ENCODE data around the gene GIMAP7. TPM values are rescaled to one million over a fixed set of nuclear protein-coding genes. Genes with fewer than 3 reads are reported as not detected.
"Not testable (repeated sequence)": the region's sequence is repeated elsewhere in the genome, so short reads cannot be mapped to it uniquely, and the experiment has no call there.

Gene GIMAP7
- total and polyA plus RNA-seq, 12 donors = 7.5 to 77.5 (median 19.8) TPM

DNA sequence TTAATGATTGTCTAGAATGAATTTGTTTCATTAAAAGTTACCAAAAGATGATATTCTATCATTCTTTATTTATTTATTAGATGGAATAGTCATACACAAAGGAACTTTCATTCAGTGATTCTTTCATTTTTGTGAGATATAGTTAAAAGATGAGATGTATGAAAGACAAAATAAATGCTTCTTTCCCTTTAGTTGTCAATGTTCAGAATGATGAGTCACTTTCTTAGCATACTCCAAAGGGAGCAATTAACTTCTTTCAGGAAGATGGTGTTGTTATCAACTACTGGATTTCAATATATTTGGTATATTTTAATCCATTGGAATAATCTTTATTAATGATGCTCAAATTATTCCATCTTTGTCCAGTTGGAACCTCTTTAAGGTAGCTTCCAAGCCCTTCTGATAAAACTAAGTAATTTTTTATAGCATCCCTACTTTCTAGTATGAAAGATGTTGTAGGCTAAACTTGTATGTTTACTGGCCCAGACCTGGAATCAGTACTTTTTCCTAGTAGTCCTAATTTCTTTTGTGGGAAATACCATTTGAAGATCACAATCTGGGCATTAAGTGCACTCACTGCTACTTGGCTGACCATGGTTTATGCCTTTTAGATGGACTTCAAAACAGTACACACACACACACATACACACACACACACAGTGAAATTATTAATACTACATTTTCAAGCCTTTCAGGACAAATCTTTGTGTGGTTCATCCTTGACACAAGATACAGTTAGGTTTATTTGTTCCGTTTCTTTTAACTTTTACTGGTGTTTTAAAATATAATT, 2.5 kb downstream of the GIMAP7 start:
- peaks cover 0 to 27% (median 6%) of the 10 kb centered on the region in 9 donors for H3K4me1 ChIP-seq
- TF ChIP-seq, protein P1, sequence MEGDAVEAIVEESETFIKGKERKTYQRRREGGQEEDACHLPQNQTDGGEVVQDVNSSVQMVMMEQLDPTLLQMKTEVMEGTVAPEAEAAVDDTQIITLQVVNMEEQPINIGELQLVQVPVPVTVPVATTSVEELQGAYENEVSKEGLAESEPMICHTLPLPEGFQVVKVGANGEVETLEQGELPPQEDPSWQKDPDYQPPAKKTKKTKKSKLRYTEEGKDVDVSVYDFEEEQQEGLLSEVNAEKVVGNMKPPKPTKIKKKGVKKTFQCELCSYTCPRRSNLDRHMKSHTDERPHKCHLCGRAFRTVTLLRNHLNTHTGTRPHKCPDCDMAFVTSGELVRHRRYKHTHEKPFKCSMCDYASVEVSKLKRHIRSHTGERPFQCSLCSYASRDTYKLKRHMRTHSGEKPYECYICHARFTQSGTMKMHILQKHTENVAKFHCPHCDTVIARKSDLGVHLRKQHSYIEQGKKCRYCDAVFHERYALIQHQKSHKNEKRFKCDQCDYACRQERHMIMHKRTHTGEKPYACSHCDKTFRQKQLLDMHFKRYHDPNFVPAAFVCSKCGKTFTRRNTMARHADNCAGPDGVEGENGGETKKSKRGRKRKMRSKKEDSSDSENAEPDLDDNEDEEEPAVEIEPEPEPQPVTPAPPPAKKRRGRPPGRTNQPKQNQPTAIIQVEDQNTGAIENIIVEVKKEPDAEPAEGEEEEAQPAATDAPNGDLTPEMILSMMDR (IDR thresholded peaks at IDR 0.05) = no peak
- intact Hi-C loops (cut with DNase I) = loop anchor here in 5 of 10 donors (2.0 to 10.0 kb wide), 10 partner anchors 35 to 238 kb away; partner anchors contain the start of genes GIMAP8 (in 5 of the 5), GIMAP4 (in 2 of the 5), GIMAP5 (in 1 of the 5) and GIMAP6 (in 1 of the 5)
- peak overlapping the region; percentile 27 to 95 (median 80) for H3K27ac ChIP-seq
- peak overlapping the region; percentile 29 to 68 (median 56) for H3K4me3 ChIP-seq
- peaks cover 0 to 27% (median 4%) of the 10 kb centered on the region in 9 donors for H3K36me3 ChIP-seq
- ATAC-seq (no peak), DNase-seq (no peak)
- no peaks in the 10 kb centered on the region for H3K27me3 ChIP-seq
- H3K9me3 ChIP-seq = no peaks in the 10 kb centered on the region
- WGBS, 2 donors = 68 to 69% methylated on average over 1 of the region's 1 CpG

DNA sequence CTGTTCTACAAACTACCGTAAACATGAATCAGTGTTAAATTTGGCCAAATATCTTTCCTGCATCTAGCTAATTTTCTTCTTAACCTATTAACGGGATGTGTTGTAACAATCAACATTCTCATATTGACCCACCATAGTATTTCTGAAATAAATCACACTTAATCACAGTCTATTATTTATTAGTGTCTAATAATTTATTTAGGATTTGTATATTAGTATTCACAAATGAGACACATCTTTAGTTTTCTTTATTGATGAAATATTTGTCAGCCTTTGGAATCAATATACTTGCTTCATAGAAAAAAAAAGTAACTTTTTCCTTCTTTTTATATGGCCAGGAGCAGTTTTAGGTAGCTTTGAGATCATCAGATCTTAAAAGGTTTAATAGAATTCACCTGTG, 4.6 kb downstream of the GIMAP7 start:
- WGBS, 2 donors = 51 to 52% methylated on average over 2 of the region's 2 CpGs
- ATAC-seq = no peak
- peaks cover 0 to 10% (median 0%) of the 10 kb centered on the region in 9 donors for H3K4me1 ChIP-seq
- peaks cover 0 to 27% (median 4%) of the 10 kb centered on the region in 9 donors for H3K36me3 ChIP-seq
- intact Hi-C loops (cut with DNase I) = loop anchor here in 6 of 10 donors (2.0 to 10.0 kb wide), 10 partner anchors 37 to 235 kb away; partner anchors contain the start of genes GIMAP8 (in 4 of the 6), GIMAP4 (in 2 of the 6), GIMAP5 (in 1 of the 6) and GIMAP6 (in 1 of the 6)
- peak overlapping the region in 9 of 10 donors; percentile 23 to 68 (median 57) for H3K4me3 ChIP-seq
- DNase-seq = no peak
- TF ChIP-seq, protein P1 (IDR thresholded peaks at IDR 0.05) = no peak
- H3K9me3 ChIP-seq = peaks cover 0 to 5% (median 0%) of the 10 kb centered on the region in 11 donors
- H3K27me3 ChIP-seq = no peaks in the 10 kb centered on the region
- peak overlapping the region; percentile 27 to 95 (median 80) for H3K27ac ChIP-seq

DNA sequence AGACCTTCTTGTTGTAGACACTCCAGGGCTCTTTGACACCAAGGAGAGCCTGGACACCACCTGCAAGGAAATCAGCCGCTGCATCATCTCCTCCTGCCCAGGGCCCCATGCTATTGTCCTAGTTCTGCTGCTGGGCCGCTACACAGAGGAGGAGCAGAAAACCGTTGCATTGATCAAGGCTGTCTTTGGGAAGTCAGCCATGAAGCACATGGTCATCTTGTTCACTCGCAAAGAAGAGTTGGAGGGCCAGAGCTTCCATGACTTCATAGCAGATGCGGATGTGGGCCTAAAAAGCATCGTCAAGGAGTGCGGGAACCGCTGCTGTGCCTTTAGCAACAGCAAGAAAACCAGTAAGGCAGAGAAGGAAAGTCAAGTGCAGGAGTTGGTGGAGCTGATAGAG, 5.5 kb downstream of the GIMAP7 start:
- Histone ChIP-seq H3K9me3 (peaks cover 0 to 11% (median 0%) of the 10 kb centered on the region in 11 donors), H3K4me1 (peaks cover 0 to 10% (median 0%) of the 10 kb centered on the region in 9 donors), H3K36me3 (peaks cover 0 to 27% (median 4%) of the 10 kb centered on the region in 9 donors), H3K4me3 (peak overlapping the region in 9 of 10 donors; percentile 9 to 68 (median 57)), H3K27me3 (no peaks in the 10 kb centered on the region), H3K27ac (peak overlapping the region; percentile 27 to 95 (median 80))
- DNase-seq (no peak), ATAC-seq (peak in 2 of 8 donors; percentile 47 to 52)
- intact Hi-C loops (cut with DNase I) = loop anchor here in 2 of 10 donors (5.0 kb wide), 3 partner anchors 47 to 237 kb away; partner anchors contain the start of genes GIMAP1 (in 1 of the 2) and GIMAP4 (in 1 of the 2)
- WGBS, 2 donors = 66 to 86% methylated on average over 8 of the region's 8 CpGs
- TF ChIP-seq, protein P1 (IDR thresholded peaks at IDR 0.05) = no peak

DNA sequence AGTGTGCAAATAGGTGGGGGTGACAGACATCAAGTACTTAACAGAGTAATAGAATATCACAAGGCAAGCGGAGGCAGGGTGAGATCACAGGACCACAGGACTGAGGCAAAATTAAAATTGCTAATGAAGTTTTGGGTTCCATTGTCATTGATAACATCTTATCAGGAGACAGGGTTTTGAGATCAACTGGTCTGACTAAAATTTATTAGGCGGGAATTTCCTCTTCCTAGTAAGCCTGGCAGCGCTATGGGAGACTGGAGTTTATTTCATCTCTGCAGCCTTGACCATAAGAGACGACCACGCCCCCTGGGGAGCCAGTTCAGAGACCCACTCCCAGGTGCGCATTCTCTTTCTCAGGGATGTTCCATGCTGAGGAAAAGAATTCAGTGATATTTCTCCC, 8.3 kb downstream of the GIMAP7 start:
- peak overlapping the region in 1 of 10 donors; percentile 3 for H3K27ac ChIP-seq
- peaks cover 0 to 10% (median 0%) of the 10 kb centered on the region in 9 donors for H3K4me1 ChIP-seq
- not testable (repeated sequence) for ATAC-seq, DNase-seq, H3K27me3 ChIP-seq, H3K4me3 ChIP-seq
- WGBS, 2 donors = 66 to 68% methylated on average over 6 of the region's 6 CpGs
- intact Hi-C loops (cut with DNase I) = loop anchor here in 2 of 10 donors (5.0 kb wide), 3 partner anchors 44 to 234 kb away; partner anchors contain the start of genes GIMAP1 (in 1 of the 2) and GIMAP4 (in 1 of the 2)
- H3K9me3 ChIP-seq = peaks cover 0 to 27% (median 3%) of the 10 kb centered on the region in 11 donors
- H3K36me3 ChIP-seq = peaks cover 0 to 27% (median 4%) of the 10 kb centered on the region in 9 donors

All from heart right ventricle (tissue), 16 donors.